Heart left ventricle (tissue), 16 donors: ENCODE data around the gene STARD3NL. TPM values are rescaled to one million over a fixed set of nuclear protein-coding genes. Genes with fewer than 3 reads are reported as not detected.

ENCODE experiments used
- ATAC-seq, 4 donors: fragments of 200-7000 bp; cut with Tn5 transposase; one replicate each; pipeline ENCODE4 v1.9.1; 2020 to 2022; ENCODE audit warnings: moderate library complexity in 4 of 4, mild to moderate bottlenecking in 3 of 4, moderate number of reproducible peaks in 1 of 4
- DNase-seq, 5 donors: peaks; one replicate each; pipeline ENCODE4 v3.0.0-alpha.2; 2020
- H3K27ac ChIP-seq, 12 donors: fragments of 200-600 bp; sonication (generic) in 4 of 12; one replicate each; pipeline versions ENCODE4 v1.5.0 to v1.8.0; 2016 to 2022; ENCODE audit warnings: mild to moderate bottlenecking in 2 of 12
- H3K27me3 ChIP-seq, 9 donors: fragments of 200-600 bp; sonication (generic) in 2 of 9; one replicate each; pipeline versions ENCODE4 v1.5.1 to v1.8.0; 2016 to 2022; ENCODE audit warnings: mild to moderate bottlenecking in 3 of 9
- H3K36me3 ChIP-seq, 9 donors: fragments of 200-600 bp; sonication (generic) in 2 of 9; one replicate each; pipeline versions ENCODE4 v1.5.0 to v1.8.0; 2018 to 2022; ENCODE audit warnings: mild to moderate bottlenecking in 2 of 9
- H3K4me1 ChIP-seq, 12 donors: fragments of 200-600 bp; sonication (generic) in 4 of 12; one replicate each; pipeline versions ENCODE4 v1.5.0 to v1.8.0; 2016 to 2022; ENCODE audit warnings: mild to moderate bottlenecking in 3 of 12
- H3K4me3 ChIP-seq, 12 donors: fragments of 200-600 bp; sonication (generic) in 4 of 12; one replicate each; pipeline versions ENCODE4 v1.5.0 to v1.8.0; 2017 to 2022; ENCODE audit warnings: mild to moderate bottlenecking in 9 of 12, moderate library complexity in 4 of 12
- H3K9me3 ChIP-seq, 12 donors: fragments of 200-600 bp; sonication (generic) in 4 of 12; one replicate each; pipeline versions ENCODE4 v1.5.0 to v1.8.0; 2016 to 2022; ENCODE audit warnings: mild to moderate bottlenecking in 1 of 12
- CTCF ChIP-seq, 12 donors: fragments of 200-600 bp; sonication (generic) in 4 of 12; IDR thresholded peaks; one replicate each; pipeline versions ENCODE4 v1.5.0 to v1.8.0; 2018 to 2022; ENCODE audit warnings: antibody characterized with exemption in 12 of 12, mild to moderate bottlenecking in 5 of 12
- POLR2A ChIP-seq, 2 donors: fragments of 450-650 bp; IDR thresholded peaks; one replicate each; pipeline ENCODE4 v1.6.1; 2017; ENCODE audit warnings: antibody characterized with exemption in 2 of 2, mild to moderate bottlenecking in 2 of 2, moderate library complexity in 2 of 2
- WGBS, 4 donors: extraction: QIAGEN DNeasy Blood & Tissue Kit in 2 of 4; methylation state at CpG; one replicate each; pipeline versions ENCODE4 v1.1.5 to v1.1.7; 2013 to 2018; 5-methylcytosine and 5-hydroxymethylcytosine counted together
- intact Hi-C, 10 donors: fragments of 100-400 bp; cut with DNase I; formaldehyde crosslinking; loops; one replicate each; pipeline versions ENCODE4 v1.11.1 to v1.14.2; 2022
- polyA plus RNA-seq, 2 donors: library from polyadenylated mRNA; stranded (reverse); fragments of 200-250 nt; gene quantifications; one replicate each; pipeline ENCODE4 v1.2.3, GENCODE V29; 2013
- total RNA-seq, 9 donors: library from RNA; depleted of rRNA in 2 of 9; stranded (reverse); fragments of >200 nt in 2 of 9; fragmentation: NEBNext Ultra II Directional in 3 of 9; extraction: Animal tissue kit (Norgen Biotek cat#: 25700) in 3 of 9; gene quantifications; one replicate each; pipeline versions ENCODE4 v1.1.0 to v1.2.4, GENCODE V29; 2016 to 2023
- donor health status: ischemic (EF 13 %, LVEDD 7.1; RV severe dilation, severe dysfunction).
- donor health status: healthy with polysubstance abuse.
- donor health status: DM: no; HTN: yes; CAD: no.
- donor health status: DM: no; HTN: no; CAD: no.
- donor health status: ischemic (EF 25% LVEDD 6.9; RV normal size, moderate dysfunction).
- donor health status: ischemic (EF 25% LVEDD 5.7; RV mildly dilated, moderate dysfunction).
- donor health status: healthy.
- donor health status: DM: yes; HTN: yes; CAD: no.
- donor health status: ischemic (EF 35%, LVEDD 5.7; RV mildly dilated, moderate dysfunction).
- donor health status: nonischemic (EF 11% LVEDD 7.7; RV severe dilation, severe dysfunction).
- donor health status: DM: yes; HTN: yes; CAD: no.
- donor health status: PGD.
- donor health status: ischemic (EF 29% LVEDD 5.4; RV normal size, mild dysfunction).
- donor health status: nonischemic (EF 23%, LVEDD 6.1; RV moderate dilation, normal function).

STARD3NL gene
- total and polyA plus RNA-seq, 11 donors: 10.3 to 37.6 (median 23.8) TPM

GRCh38 chr7:38199154-38199553 lies 21.1 kb downstream of the STARD3NL start:
- H3K9me3 ChIP-seq: no peaks in the 10 kb centered on the region
- H3K4me3 ChIP-seq: no peak overlapping the region
- H3K36me3 ChIP-seq: peaks cover 0 to 6% (median 0%) of the 10 kb centered on the region in 9 donors
- no peak for DNase-seq
- ATAC-seq: no peak
- H3K27ac ChIP-seq: no peak overlapping the region
- TF ChIP-seq POLR2A (IDR thresholded peaks at IDR 0.05) (no peak), CTCF (IDR thresholded peaks at IDR 0.05) (no peak)
- no peaks in the 10 kb centered on the region for H3K27me3 ChIP-seq
- WGBS, 4 donors: 40 to 58% (median 45%) methylated on average over 2 of the region's 2 CpGs
- peaks cover 0 to 49% (median 34%) of the 10 kb centered on the region in 12 donors for H3K4me1 ChIP-seq
- intact Hi-C loops: no loop called here

GRCh38 chr7:38199782-38200181 lies 21.7 kb downstream of the STARD3NL start:
- 31 to 53% (median 51%) methylated on average over 2 of the region's 2 CpGs for WGBS, 4 donors
- no peaks in the 10 kb centered on the region for H3K27me3 ChIP-seq
- TF ChIP-seq POLR2A (IDR thresholded peaks at IDR 0.05) (no peak), CTCF (IDR thresholded peaks at IDR 0.05) (no peak)
- H3K27ac ChIP-seq: no peak overlapping the region
- DNase-seq (no peak), ATAC-seq (no peak)
- no peak overlapping the region for H3K4me3 ChIP-seq
- no peaks in the 10 kb centered on the region for H3K9me3 ChIP-seq
- H3K4me1 ChIP-seq: peaks cover 0 to 49% (median 34%) of the 10 kb centered on the region in 12 donors
- intact Hi-C loops: no loop called here
- H3K36me3 ChIP-seq: peaks cover 0 to 6% (median 0%) of the 10 kb centered on the region in 9 donors

GRCh38 chr7:38206071-38206470 lies 28.0 kb downstream of the STARD3NL start:
- intact Hi-C loops: no loop called here
- H3K27ac ChIP-seq: no peak overlapping the region
- H3K4me1 ChIP-seq: peaks cover 0 to 6% (median 0%) of the 10 kb centered on the region in 12 donors
- no peak for DNase-seq
- TF ChIP-seq POLR2A (IDR thresholded peaks at IDR 0.05): no peak
- TF ChIP-seq CTCF (IDR thresholded peaks at IDR 0.05): no peak
- 65 to 89% (median 82%) methylated on average over 5 of the region's 5 CpGs for WGBS, 4 donors
- no peak for ATAC-seq
- H3K36me3 ChIP-seq: peaks cover 0 to 43% (median 26%) of the 10 kb centered on the region in 9 donors
- no peaks in the 10 kb centered on the region for H3K27me3 ChIP-seq
- H3K9me3 ChIP-seq: no peaks in the 10 kb centered on the region
- H3K4me3 ChIP-seq: no peak overlapping the region

GRCh38 chr7:38207843-38208242 lies 29.8 kb downstream of the STARD3NL start:
- DNase-seq: no peak
- WGBS, 4 donors: 86 to 98% (median 90%) methylated on average over 1 of the region's 1 CpG
- H3K9me3 ChIP-seq: no peaks in the 10 kb centered on the region
- ATAC-seq: no peak
- TF ChIP-seq CTCF (IDR thresholded peaks at IDR 0.05) (no peak), POLR2A (IDR thresholded peaks at IDR 0.05) (no peak)
- intact Hi-C loops: no loop called here
- peaks cover 0 to 49% (median 26%) of the 10 kb centered on the region in 9 donors for H3K36me3 ChIP-seq
- H3K27me3 ChIP-seq: no peaks in the 10 kb centered on the region
- peaks cover 0 to 21% (median 7%) of the 10 kb centered on the region in 12 donors for H3K4me1 ChIP-seq
- no peak overlapping the region for H3K4me3 ChIP-seq
- no peak overlapping the region for H3K27ac ChIP-seq
